ENCODE data around the gene ANAPC16.

DNA sequence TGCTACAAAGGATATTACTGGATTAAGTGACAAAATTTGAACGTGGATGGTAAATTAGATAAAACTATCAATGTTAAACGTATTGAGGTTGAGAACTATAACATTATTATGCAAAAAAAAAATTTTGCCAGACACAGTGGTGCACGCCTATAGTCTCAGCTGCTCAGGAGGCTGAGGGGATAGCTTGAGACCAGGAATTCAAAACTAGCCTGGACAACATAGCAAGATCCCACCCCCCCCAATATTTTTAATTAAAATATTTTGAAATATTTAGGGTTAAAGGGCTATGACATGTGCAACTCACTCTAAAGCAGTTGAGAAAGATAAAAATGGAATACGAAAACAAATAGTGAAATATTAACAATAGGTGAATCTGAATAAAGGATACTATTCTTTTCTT is 45.1 kb upstream of the ANAPC16 start:
- TF ChIP-seq, protein P1, sequence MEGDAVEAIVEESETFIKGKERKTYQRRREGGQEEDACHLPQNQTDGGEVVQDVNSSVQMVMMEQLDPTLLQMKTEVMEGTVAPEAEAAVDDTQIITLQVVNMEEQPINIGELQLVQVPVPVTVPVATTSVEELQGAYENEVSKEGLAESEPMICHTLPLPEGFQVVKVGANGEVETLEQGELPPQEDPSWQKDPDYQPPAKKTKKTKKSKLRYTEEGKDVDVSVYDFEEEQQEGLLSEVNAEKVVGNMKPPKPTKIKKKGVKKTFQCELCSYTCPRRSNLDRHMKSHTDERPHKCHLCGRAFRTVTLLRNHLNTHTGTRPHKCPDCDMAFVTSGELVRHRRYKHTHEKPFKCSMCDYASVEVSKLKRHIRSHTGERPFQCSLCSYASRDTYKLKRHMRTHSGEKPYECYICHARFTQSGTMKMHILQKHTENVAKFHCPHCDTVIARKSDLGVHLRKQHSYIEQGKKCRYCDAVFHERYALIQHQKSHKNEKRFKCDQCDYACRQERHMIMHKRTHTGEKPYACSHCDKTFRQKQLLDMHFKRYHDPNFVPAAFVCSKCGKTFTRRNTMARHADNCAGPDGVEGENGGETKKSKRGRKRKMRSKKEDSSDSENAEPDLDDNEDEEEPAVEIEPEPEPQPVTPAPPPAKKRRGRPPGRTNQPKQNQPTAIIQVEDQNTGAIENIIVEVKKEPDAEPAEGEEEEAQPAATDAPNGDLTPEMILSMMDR (IDR thresholded peaks at IDR 0.05): no peak
- TF ChIP-seq, protein P2, sequence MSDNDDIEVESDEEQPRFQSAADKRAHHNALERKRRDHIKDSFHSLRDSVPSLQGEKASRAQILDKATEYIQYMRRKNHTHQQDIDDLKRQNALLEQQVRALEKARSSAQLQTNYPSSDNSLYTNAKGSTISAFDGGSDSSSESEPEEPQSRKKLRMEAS (IDR thresholded peaks at IDR 0.05): no peak
- TF ChIP-seq EHMT2 (IDR thresholded peaks at IDR 0.05; ENCODE audit: low read depth): no peak
- TF ChIP-seq EP300 (IDR thresholded peaks at IDR 0.05): no peak
- TF ChIP-seq BHLHE40 (IDR thresholded peaks at IDR 0.05; ENCODE audit: low read depth, low read length): no peak
- TF ChIP-seq FOSL2 (IDR thresholded peaks at IDR 0.05): no peak
- TF ChIP-seq FOSL2 (CRISPR knock-in tag; IDR thresholded peaks at IDR 0.05): no peak

Data from A549 (cell line).